Esophagus muscularis mucosa (tissue), 3 donors: ENCODE measurements around the gene LLGL1.

Source experiments
- CTCF ChIP-seq, 3 experiments: fragments of 200-600 bp in 2 of 3; fragments of 450-650 bp in 1 of 3; sonication (generic) in 2 of 3; IDR thresholded peaks; one replicate each; pipeline ENCODE4 v1.5.1; 2017 to 2019; ENCODE audit warnings: antibody characterized with exemption in 3 of 3, mild to moderate bottlenecking in 2 of 3, moderate library complexity in 1 of 3
- EP300 ChIP-seq: sonication (generic); formaldehyde crosslinking; IDR thresholded peaks from one replicate; pipeline ENCODE4 v1.6.1; 2017; ENCODE audit warnings: antibody characterized with exemption

GRCh38 chr17:18233803-18234518, 8.5 kb downstream of the LLGL1 start:
- TF ChIP-seq CTCF (IDR thresholded peaks at IDR 0.05) (no peak), EP300 (no peak)
